GM19099 (cell line): ENCODE results near the gene SP4.
A peak's percentile ranks its signal among the peaks of the same experiment; 100 is the strongest.

Experiments used
- POLR2A ChIP-seq: IDR thresholded peaks from 3 replicates; pipeline ENCODE4 v1.6.1; 2011; ENCODE audit warnings: low read depth; ENCODE audit not compliant: insufficient read length; ENCODE audit errors: extremely low read depth

SP4 gene

GRCh38 chr7:21427871-21428658 is at the start of gene SP4:
SP4 (plus strand) TSS chr7:21428083; CDS start chr7:21428252, 169 bp downstream.
- peak; percentile 58 for TF ChIP-seq POLR2A

GRCh38 chr7:21383227-21384220 is 44.4 kb upstream of the SP4 start:
- no peak for TF ChIP-seq POLR2A

DNA sequence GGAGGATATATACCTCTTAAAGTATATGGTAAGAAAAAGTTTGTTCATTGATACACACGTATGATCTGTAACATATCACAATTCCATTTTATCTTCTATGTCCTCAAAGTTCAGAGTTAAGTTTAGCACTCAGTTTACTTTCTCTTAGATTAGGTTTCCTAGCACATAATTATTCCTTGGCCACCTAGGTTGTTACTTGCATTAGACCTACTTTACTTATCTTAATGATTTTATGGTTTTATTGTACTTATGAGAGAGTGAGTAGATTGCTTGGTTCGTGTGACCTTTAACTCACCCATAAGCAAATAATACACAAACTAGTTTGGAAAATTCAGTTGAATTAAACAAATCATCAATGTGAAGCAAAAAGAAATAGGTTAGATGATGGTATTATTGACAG is 33.9 kb upstream of the SP4 start:
- no peak for TF ChIP-seq POLR2A

DNA sequence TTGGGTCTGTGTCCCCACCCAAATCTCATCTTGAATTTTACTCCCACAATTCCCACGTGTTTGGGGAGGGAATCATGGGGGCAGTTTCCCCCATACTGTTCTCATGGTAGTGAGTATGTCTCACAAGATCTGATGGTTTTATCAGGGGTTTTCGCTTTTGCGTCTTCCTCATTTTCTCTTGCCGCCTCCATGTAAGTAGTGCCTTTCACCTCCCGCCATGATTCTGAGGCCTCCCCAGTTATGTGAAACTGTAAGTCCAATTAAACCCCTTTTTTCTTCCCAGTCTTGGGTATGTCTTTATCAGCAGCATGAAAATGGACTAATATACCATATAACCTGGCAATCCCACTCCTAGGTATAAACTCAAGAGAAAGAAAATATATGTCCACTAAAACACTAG is 25.9 kb upstream of the SP4 start:
- no peak for TF ChIP-seq POLR2A

- TF ChIP-seq POLR2A, result no peak
Observed at GRCh38 chr7:21407796-21408480, 19.9 kb upstream of the SP4 start.

DNA sequence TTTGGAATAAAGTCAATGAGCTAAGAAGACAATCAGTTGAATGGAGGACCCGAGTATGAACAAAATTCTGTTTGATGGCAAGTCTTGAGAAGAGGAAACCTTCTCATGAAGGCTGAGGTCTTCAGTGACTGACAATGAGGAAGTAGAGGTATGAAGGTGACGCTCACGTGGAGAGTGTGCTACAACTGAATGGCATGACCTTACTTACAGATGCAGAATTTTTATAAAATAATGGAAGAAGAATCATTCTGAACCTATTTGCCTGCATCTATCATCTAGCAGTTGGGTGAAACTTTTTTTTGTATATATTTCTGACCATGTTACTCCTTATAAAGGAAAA is 19.4 kb upstream of the SP4 start:
- TF ChIP-seq POLR2A, result no peak

DNA sequence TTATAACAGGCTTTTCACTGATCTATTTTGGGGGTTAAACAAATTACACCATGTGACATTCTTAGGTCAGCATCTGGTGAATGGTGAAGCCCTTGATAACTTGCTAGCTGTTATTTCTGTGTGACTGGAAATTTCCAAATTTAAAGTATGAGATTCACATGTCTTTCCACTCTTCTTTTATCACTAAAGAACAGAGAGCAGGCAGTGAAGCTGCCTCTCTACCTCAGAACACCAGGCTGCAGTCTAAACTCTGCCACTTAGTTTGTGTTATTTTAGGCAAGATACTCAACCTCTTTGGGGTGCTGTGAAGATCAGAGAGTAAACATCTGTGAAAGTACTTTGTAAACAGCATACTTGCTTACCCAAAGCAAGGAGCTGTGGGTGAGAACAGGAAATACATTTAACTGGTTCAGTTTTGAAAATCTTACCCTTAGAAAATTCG is 15.5 kb upstream of the SP4 start:
- TF ChIP-seq POLR2A, result no peak

GRCh38 chr7:21412957-21413356 is 14.9 kb upstream of the SP4 start:
- TF ChIP-seq POLR2A, result no peak

DNA sequence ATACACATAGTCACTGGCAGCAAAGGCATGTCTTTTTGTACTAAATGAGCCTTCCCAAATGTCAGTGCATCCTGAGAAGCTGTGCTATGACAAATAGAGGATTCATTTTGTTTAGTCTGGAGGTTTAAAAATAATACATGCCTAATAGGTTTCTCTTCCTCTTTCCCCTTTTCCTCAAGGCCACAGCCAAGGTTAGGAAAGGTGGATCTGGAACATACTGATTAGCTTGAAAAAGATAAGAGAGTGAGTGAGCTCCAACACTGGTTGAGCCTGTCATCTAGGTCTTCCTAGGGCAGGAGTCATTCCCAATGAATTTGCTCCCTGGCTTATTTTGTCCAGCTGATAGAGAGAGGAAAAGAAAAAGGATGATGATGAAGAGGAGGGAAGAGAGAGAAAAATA is 14.4 kb upstream of the SP4 start:
- TF ChIP-seq POLR2A, result no peak

GRCh38 chr7:21414795-21415393 is 13.0 kb upstream of the SP4 start:
- no peak for TF ChIP-seq POLR2A

DNA sequence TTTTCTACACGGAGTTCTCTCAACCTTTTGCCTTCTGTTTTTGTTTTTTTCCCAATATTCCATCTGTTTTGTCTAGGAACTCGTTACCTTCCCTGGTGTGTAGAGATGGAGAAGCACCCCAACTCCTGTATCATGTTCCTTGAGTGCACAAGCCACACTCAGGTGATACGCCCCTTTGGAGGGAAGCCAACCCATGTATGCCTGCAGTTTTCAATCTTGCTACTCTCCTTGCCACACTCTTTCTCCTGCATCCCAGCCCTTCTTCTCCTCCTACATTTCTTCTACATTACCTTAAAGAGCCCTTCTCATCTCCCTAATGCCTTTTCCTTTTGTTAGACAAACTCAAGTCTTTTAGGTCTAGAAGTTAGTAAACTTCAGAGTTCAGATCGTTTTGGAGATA is 10.2 kb upstream of the SP4 start:
- no peak for TF ChIP-seq POLR2A

DNA sequence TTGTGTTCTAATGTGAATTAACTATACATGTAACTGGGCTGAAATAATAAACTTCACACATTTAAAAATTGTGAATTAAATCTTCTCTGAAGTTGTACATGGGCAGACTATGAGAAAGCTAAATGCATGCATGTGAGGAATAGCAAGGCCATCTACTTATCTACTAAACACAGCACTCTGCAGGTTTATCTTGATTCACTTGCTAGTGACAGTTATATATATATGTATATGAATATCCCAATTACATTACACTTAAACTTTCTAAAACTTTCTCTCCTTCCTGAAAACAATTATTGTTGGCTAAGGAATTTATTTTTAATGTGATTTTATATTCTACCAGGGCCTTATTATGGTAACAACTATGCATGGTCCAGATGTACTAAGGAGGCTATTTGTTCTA is 5.1 kb upstream of the SP4 start:
- no peak for TF ChIP-seq POLR2A

- no peak for TF ChIP-seq POLR2A
Observed at GRCh38 chr7:21425290-21425689, 2.6 kb upstream of the SP4 start.

- TF ChIP-seq POLR2A, result no peak
Observed at GRCh38 chr7:21426286-21427181, 1.3 kb upstream of the SP4 start.
